Loucy (cell line): Measurements from ENCODE around the gene N4BP2.

Source experiments
- H2AFZ ChIP-seq: fragments of 200-600 bp; sonication (generic); 2 replicates; pipeline ENCODE4 v1.6.0; 2016; ENCODE audit warnings: antibody characterized with exemption, mild to moderate bottlenecking, low read length, moderate library complexity
- H3F3A ChIP-seq: fragments of 200-600 bp; 2 replicates; pipeline ENCODE4 v1.6.0; 2016; ENCODE audit warnings: antibody characterized with exemption, low read depth, mild to moderate bottlenecking
- H3K27me3 ChIP-seq: fragments of 200-600 bp; sonication (generic); 2 replicates; pipeline ENCODE4 v1.6.1; 2014; ENCODE audit warnings: low read length, mild to moderate bottlenecking; ENCODE audit not compliant: insufficient read depth, poor library complexity, severe bottlenecking
- H3K36me3 ChIP-seq: fragments of 200-600 bp; sonication (generic); 2 replicates; pipeline ENCODE4 v1.6.1; 2016; ENCODE audit warnings: low read length; ENCODE audit not compliant: insufficient read depth
- H3K4me1 ChIP-seq: fragments of 200-600 bp; sonication (generic); 2 replicates; pipeline ENCODE4 v1.5.1; 2014; ENCODE audit warnings: low read length, mild to moderate bottlenecking; ENCODE audit not compliant: insufficient read depth, poor library complexity, severe bottlenecking
- H3K4me2 ChIP-seq: fragments of 200-600 bp; sonication (generic); 2 replicates; pipeline ENCODE4 v1.6.0; 2014; ENCODE audit warnings: antibody characterized with exemption, low read length, low read depth, mild to moderate bottlenecking; ENCODE audit not compliant: poor library complexity, severe bottlenecking
- H3K4me3 ChIP-seq: fragments of 200-600 bp; sonication (generic); 2 replicates; pipeline ENCODE4 v1.5.1; 2014; ENCODE audit warnings: low read length, mild to moderate bottlenecking, mixed read lengths; ENCODE audit not compliant: poor library complexity, severe bottlenecking
- H3K79me2 ChIP-seq: fragments of 200-600 bp; sonication (generic); 2 replicates; pipeline ENCODE4 v1.6.1; 2014; ENCODE audit warnings: low read length; ENCODE audit not compliant: insufficient read depth
- H3K9ac ChIP-seq: fragments of 200-600 bp; sonication (generic); 2 replicates; pipeline ENCODE4 v1.6.0; 2014; ENCODE audit warnings: mild to moderate bottlenecking, low read depth, low read length, moderate library complexity; ENCODE audit not compliant: poor library complexity, severe bottlenecking
- H3K9me2 ChIP-seq: fragments of 200-600 bp; sonication (generic); replicated peaks from 2 replicates; pipeline ENCODE4 v1.6.1; 2016; ENCODE audit warnings: low read depth, low read length, mixed read lengths
- H3K9me3 ChIP-seq: fragments of 200-600 bp; sonication (generic); 2 replicates; pipeline ENCODE4 v1.6.1; 2014; ENCODE audit warnings: mild to moderate bottlenecking, antibody characterized with exemption, low read length, low read depth; ENCODE audit not compliant: insufficient read depth
- H4K20me1 ChIP-seq: fragments of 200-600 bp; sonication (generic); 2 replicates; pipeline ENCODE4 v1.6.0; 2014; ENCODE audit warnings: antibody characterized with exemption, low read length, mild to moderate bottlenecking; ENCODE audit not compliant: insufficient read depth, poor library complexity, severe bottlenecking
- EZH2phosphoT487 ChIP-seq: fragments of 200-600 bp; IDR thresholded peaks from 2 replicates; pipeline ENCODE4 v1.6.1; 2018; ENCODE audit warnings: antibody characterized with exemption, mild to moderate bottlenecking, moderate library complexity, borderline replicate concordance
- TF ChIP-seq, protein P1 (sequence below): fragments of 200-600 bp; sonication (generic); conservative IDR thresholded peaks from 2 replicates; pipeline ENCODE4 v1.5.1; 2014; ENCODE audit warnings: mild to moderate bottlenecking, antibody characterized with exemption, low read length

N4BP2 gene

DNA sequence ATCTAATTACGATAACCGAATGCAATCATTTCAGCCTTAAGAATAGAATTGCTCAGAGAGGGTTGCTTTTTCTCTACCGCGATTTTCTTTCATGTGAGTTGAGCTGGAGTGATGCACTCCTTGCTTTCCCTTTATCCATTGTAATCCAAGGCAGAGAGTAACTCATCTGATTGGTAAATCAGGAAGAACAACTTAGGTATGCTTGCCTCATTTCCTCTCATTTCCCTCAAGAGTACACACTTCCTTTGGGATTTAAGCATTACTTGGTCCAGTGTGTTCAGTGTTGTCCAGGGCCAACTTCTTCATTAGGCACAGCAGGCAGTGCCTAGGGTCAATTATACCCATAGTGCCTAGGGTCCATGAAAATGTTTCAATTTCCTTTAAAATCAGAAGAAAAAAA lies 15.7 kb upstream of the N4BP2 start:
- no peaks in the 10 kb centered on the region for H3K9me2 ChIP-seq
- no peaks in the 10 kb centered on the region for H4K20me1 ChIP-seq
- no peak overlapping the region for H3K4me3 ChIP-seq
- no peaks in the 10 kb centered on the region for H3K27me3 ChIP-seq
- H2AFZ ChIP-seq, result no peak overlapping the region
- no peaks in the 10 kb centered on the region for H3K9me3 ChIP-seq
- H3K36me3 ChIP-seq, result no peaks in the 10 kb centered on the region
- H3K4me1 ChIP-seq, result no peaks in the 10 kb centered on the region
- TF ChIP-seq, protein P1, sequence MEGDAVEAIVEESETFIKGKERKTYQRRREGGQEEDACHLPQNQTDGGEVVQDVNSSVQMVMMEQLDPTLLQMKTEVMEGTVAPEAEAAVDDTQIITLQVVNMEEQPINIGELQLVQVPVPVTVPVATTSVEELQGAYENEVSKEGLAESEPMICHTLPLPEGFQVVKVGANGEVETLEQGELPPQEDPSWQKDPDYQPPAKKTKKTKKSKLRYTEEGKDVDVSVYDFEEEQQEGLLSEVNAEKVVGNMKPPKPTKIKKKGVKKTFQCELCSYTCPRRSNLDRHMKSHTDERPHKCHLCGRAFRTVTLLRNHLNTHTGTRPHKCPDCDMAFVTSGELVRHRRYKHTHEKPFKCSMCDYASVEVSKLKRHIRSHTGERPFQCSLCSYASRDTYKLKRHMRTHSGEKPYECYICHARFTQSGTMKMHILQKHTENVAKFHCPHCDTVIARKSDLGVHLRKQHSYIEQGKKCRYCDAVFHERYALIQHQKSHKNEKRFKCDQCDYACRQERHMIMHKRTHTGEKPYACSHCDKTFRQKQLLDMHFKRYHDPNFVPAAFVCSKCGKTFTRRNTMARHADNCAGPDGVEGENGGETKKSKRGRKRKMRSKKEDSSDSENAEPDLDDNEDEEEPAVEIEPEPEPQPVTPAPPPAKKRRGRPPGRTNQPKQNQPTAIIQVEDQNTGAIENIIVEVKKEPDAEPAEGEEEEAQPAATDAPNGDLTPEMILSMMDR, result no peak
- TF ChIP-seq EZH2phosphoT487, result no peak
- H3F3A ChIP-seq, result no peaks in the 10 kb centered on the region
- H3K79me2 ChIP-seq, result no peaks in the 10 kb centered on the region
- H3K4me2 ChIP-seq, result no peak overlapping the region
- H3K9ac ChIP-seq, result no peak overlapping the region

DNA sequence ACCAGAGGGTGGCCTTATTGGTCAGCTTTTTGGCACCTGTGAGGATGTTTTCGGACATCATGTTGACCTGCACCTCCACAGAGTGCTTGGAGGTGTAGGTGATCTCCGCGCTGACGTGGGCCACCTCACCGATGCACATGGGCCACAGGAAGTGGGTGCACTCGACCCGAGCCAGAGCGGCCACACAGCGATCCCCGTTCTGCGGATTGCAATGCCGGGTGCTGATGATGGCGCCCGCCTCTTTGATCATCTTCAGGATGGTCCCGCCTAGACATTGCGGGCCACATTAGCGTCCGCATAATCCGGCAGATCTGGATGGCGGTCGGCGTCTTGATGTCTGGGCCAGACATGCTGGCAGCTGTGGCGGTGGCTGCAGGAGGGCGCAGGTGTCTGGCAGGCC lies 12.9 kb upstream of the N4BP2 start:
- Histone ChIP-seq H3K79me2 (no peaks in the 10 kb centered on the region), H3K4me1 (no peaks in the 10 kb centered on the region), H3K9ac (no peak overlapping the region), H3K9me3 (no peaks in the 10 kb centered on the region), H4K20me1 (no peaks in the 10 kb centered on the region), H3F3A (no peaks in the 10 kb centered on the region), H2AFZ (no peak overlapping the region), H3K4me2 (no peak overlapping the region), H3K4me3 (no peak overlapping the region), H3K36me3 (no peaks in the 10 kb centered on the region), H3K27me3 (no peaks in the 10 kb centered on the region), H3K9me2 (no peaks in the 10 kb centered on the region)
- TF ChIP-seq, protein P1, result no peak
- TF ChIP-seq EZH2phosphoT487, result no peak

DNA sequence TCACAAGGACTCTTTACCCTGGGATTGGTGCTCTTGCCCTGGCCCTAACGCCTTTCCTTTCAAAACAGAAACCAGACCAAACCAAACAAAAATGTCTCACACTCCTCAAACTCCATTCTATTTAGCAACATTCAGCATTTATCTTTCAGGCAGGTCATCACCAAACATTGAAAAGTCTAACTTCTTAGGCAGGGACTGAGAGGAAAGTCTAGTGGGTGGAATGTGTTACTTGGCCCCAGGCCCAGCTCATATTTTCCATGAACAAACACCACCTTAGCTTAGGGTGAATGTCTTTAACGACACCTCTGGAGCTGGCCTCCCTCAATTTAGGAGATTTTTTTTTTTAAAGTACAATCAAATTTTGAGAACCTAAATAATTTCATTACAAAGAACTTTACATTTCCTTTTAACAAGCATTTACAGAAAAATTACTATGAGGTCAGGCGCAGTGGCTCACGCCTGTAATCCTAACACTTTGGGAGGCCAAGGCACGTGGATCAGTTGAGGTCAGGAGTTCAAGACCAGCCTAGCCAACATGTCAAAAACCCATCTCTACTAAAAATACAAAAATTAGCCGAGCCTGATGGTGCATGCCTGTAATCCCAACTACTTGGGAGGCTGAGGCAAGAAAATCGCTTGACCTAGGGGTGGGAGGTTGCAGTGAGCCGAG lies 10.2 kb upstream of the N4BP2 start:
- no peaks in the 10 kb centered on the region for H3K9me2 ChIP-seq
- no peaks in the 10 kb centered on the region for H3K27me3 ChIP-seq
- H3K79me2 ChIP-seq, result no peaks in the 10 kb centered on the region
- H3K36me3 ChIP-seq, result no peaks in the 10 kb centered on the region
- H3K9me3 ChIP-seq, result no peaks in the 10 kb centered on the region
- no peaks in the 10 kb centered on the region for H3F3A ChIP-seq
- H3K4me1 ChIP-seq, result no peaks in the 10 kb centered on the region
- TF ChIP-seq, protein P1, result no peak
- no peak for TF ChIP-seq EZH2phosphoT487
- H3K9ac ChIP-seq, result no peak overlapping the region
- no peaks in the 10 kb centered on the region for H4K20me1 ChIP-seq
- no peak overlapping the region for H3K4me3 ChIP-seq
- no peak overlapping the region for H3K4me2 ChIP-seq
- H2AFZ ChIP-seq, result no peak overlapping the region
